Measurements from ENCODE around the gene SEC61G.

DNA sequence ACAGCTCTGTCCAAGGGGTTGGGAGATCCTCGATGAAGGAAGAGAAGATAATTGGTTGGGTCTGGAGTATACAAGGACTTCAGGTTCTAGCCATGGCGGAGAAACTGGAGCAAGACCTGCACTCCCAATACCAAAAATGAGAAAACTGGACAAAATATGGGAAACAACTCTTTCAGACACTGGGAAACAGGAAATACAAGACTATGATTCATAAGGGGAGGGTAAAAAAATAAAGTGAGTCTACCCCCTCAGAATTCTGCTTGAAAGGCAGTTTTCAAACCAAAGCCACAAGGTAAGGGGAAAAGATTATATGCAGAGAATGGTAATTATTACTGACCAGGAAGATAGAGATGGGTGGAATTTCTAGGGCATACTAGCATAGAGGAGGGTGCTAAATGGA lies 10.2 kb upstream of the SEC61G start:
- TF ChIP-seq, protein P1, sequence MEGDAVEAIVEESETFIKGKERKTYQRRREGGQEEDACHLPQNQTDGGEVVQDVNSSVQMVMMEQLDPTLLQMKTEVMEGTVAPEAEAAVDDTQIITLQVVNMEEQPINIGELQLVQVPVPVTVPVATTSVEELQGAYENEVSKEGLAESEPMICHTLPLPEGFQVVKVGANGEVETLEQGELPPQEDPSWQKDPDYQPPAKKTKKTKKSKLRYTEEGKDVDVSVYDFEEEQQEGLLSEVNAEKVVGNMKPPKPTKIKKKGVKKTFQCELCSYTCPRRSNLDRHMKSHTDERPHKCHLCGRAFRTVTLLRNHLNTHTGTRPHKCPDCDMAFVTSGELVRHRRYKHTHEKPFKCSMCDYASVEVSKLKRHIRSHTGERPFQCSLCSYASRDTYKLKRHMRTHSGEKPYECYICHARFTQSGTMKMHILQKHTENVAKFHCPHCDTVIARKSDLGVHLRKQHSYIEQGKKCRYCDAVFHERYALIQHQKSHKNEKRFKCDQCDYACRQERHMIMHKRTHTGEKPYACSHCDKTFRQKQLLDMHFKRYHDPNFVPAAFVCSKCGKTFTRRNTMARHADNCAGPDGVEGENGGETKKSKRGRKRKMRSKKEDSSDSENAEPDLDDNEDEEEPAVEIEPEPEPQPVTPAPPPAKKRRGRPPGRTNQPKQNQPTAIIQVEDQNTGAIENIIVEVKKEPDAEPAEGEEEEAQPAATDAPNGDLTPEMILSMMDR (IDR thresholded peaks at IDR 0.05) = no peak
- no peak for TF ChIP-seq POLR2A (IDR thresholded peaks at IDR 0.05)

All from vagina (tissue), 2 donors.